Measurements from ENCODE around the gene SREBF1. TPM values are rescaled to one million over a fixed set of nuclear protein-coding genes. Genes with fewer than 3 reads are reported as not detected.

Gene SREBF1
- total and polyA plus RNA-seq, 10 of the 15 experiments (the other 5 are each of a cell fraction or from before 2014, with no cell fraction given): 1.4 to 84.6 (median 20.4) TPM

- TF ChIP-seq ATF2 (IDR thresholded peaks at IDR 0.05; ENCODE audit: low read length) (no peak), EP300 (IDR thresholded peaks at IDR 0.05; ENCODE audit: borderline replicate concordance in 1 of 2, control insufficient read depth in 1 of 2, low read depth in 2 of 2, low read length in 2 of 2) (no peak), CREB1 (IDR thresholded peaks at IDR 0.05; ENCODE audit: low read depth) (no peak), LARP7 (IDR thresholded peaks at IDR 0.05) (no peak), ATF7 (IDR thresholded peaks at IDR 0.05; ENCODE audit: low read depth) (no peak)
These were observed 4.2 kb upstream of the SREBF1 start (continued) for GRCh38 chr17:17840751-17841591.

- H4K20me1 ChIP-seq (ENCODE audit: control insufficient read depth, insufficient read depth): no peaks in the 10 kb centered on the region
- peak overlapping the region; percentile 49 for H3K9ac ChIP-seq (ENCODE audit: control insufficient read depth, insufficient read depth, low read length)
- H3K27me3 ChIP-seq (replicated peaks in 1 of 2; ENCODE audit: control insufficient read depth in 2 of 2, insufficient read depth in 2 of 2, low read length in 1 of 2): no peaks in the 10 kb centered on the region
- ChIA-PET CTCF (interaction anchor here (1.0 to 2.4 kb wide), 7 partner anchors 9 to 79 kb away, joined by 3 to 9 read pairs (median 4); no protein-coding TSS in a partner anchor), SMC1A (ENCODE audit: uncharacterized antibody, unreplicated experiment) (interaction anchor here (1.0 to 1.8 kb wide), 8 partner anchors 9 to 149 kb away, joined by 3 to 8 read pairs (median 4); no protein-coding TSS in a partner anchor), RAD21 (ENCODE audit: unreplicated experiment) (interaction anchor here (0.9 to 7.0 kb wide), 5 partner anchors 9 to 56 kb away, joined by 3 to 105 read pairs (median 4); no protein-coding TSS in a partner anchor), POLR2A (interaction anchor here (1.0 to 8.0 kb wide), 9 partner anchors 9 to 150 kb away, joined by 3 to 163 read pairs (median 8); no protein-coding TSS in a partner anchor)
- no peaks in the 10 kb centered on the region for H3K36me3 ChIP-seq (ENCODE audit: control insufficient read depth in 2 of 2, insufficient read depth in 2 of 2, low read length in 1 of 2)
- H2AFZ ChIP-seq (ENCODE audit: control insufficient read depth, low read depth, low read length): peak overlapping the region; percentile 70
- peak overlapping the region; percentile 52 for H3K27ac ChIP-seq (ENCODE audit: control insufficient read depth, insufficient read depth)
- no peaks in the 10 kb centered on the region for H3K9me3 ChIP-seq (replicated peaks; ENCODE audit: control insufficient read depth, insufficient read depth, low read length)
- FAIRE-seq (peak; percentile 87), DNase-seq (ENCODE audit: low read depth, low spot score) (no peak), ATAC-seq (peak; percentile 82)
- peaks cover 11% of the 10 kb centered on the region for H3K79me2 ChIP-seq (ENCODE audit: control insufficient read depth, insufficient read depth, low read length)
- peaks cover 38% of the 10 kb centered on the region for H3K4me1 ChIP-seq (ENCODE audit: control insufficient read depth, insufficient read depth, low read length)
- H3K4me2 ChIP-seq (ENCODE audit: control insufficient read depth, insufficient read depth): peak overlapping the region; percentile 64
- BruUV-seq (replicated peaks): TSS peak; percentile 75
- in situ Hi-C loops (cut with MboI): no loop called here
- WGBS (ENCODE audit: insufficient coverage, insufficient replicate concordance, low lambda C conversion rate, missing lambda C conversion rate): under 1% methylated on average over 64 of the region's 71 CpGs
- H3K4me3 ChIP-seq: peak overlapping the region; percentile 71
- intact Hi-C loops (cut with micrococcal nuclease; ENCODE audit: unreplicated experiment): loop anchor here (2.0 to 10.0 kb wide), 3 partner anchors 21 to 855 kb away; no protein-coding TSS in a partner anchor
- no peak for TF ChIP-seq ATF2 (IDR thresholded peaks at IDR 0.05; ENCODE audit: low read length)
- peak; percentile 79 for TF ChIP-seq NR2F1 (conservative IDR thresholded peaks at IDR 0.05)
- no peak; the same call in none of the 2 replicates for TF ChIP-seq MXI1 (IDR thresholded peaks at IDR 0.05; ENCODE audit: low read depth, low read length)
- TF ChIP-seq TARDBP (IDR thresholded peaks at IDR 0.05; ENCODE audit: borderline replicate concordance): no peak
- no peak for TF ChIP-seq SIN3A (IDR thresholded peaks at IDR 0.05; ENCODE audit: low read depth, low read length)
- TF ChIP-seq SMAD1 (IDR thresholded peaks at IDR 0.05; ENCODE audit: low read depth, partially characterized antibody): peak; percentile 40
- 0 out of 2 replicates have a peak, but pooled peaks have one; percentile 57 for TF ChIP-seq ZSCAN29 (IDR thresholded peaks at IDR 0.05)
- TF ChIP-seq HDAC6 (IDR thresholded peaks at IDR 0.05; ENCODE audit: unreplicated experiment): peak; percentile 28
- no peak for TF ChIP-seq YY1 (IDR thresholded peaks at IDR 0.05; ENCODE audit: low read depth, low read length)
- TF ChIP-seq IKZF1 (conservative IDR thresholded peaks at IDR 0.05): peak; percentile 95
- peak; percentile 35; the same call in 1 of the 2 replicates for TF ChIP-seq ZNF207 (IDR thresholded peaks at IDR 0.05; ENCODE audit: borderline replicate concordance)
- TF ChIP-seq ZZZ3 (IDR thresholded peaks at IDR 0.05; ENCODE audit: control insufficient read depth, insufficient read length, low read depth): no peak
- TF ChIP-seq KAT2A (conservative IDR thresholded peaks at IDR 0.05; ENCODE audit: control insufficient read depth, low read depth, low read length): no peak
- peak; percentile 68 for TF ChIP-seq SP1 (IDR thresholded peaks at IDR 0.05; ENCODE audit: low read depth, low read length)
These were observed 3.3 kb upstream of the SREBF1 start for GRCh38 chr17:17839791-17840707.

Measured in GM12878 (cell line).